GM19238 (cell line): ENCODE data around the gene ST6GALNAC6.

Source experiments
- DNase-seq: peaks from one replicate; pipeline ENCODE4 v3.0.0; 2011; ENCODE audit warnings: low spot score; ENCODE audit not compliant: insufficient read length

Gene ST6GALNAC6

DNA sequence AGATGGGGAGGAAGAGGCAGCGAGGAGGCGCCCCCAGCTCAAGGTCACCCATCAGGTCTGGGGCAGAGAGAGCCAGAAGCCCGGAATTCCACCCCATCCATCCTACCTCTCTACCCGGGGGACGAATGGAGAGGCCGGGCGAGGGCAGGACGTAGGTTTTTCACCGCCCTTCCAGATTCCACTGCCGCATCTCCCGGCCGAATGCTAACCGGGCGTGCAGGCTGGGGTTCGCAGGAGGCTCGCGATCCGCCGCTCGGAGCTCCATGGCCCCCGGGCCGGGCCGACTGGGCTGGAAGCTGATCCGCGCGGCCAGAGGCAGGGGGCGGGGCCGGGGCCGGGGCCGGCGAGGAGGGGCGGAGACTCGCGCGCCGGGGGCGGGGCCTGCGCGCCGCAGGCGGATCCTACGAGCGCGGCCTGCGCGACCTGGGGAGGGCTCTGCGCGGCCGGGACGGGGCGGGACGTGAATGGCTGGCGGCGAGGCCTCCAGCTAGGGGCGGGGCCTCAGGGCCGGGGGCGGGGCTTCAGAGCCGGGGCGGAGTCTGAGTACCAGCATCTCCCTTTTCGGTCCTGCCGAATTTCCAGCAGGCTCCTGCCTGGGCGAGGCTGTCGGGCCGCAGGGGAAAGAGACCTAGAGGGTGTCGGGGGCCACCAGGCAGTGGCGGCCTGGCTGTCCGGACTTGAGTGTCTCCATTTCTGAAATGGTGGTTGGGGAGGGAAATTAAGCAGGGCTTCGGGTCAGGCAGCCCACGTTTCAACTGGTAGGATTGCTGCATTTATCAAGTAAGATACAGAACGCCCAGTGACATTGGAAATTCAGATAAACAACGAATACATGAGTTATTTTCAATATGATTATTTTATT lies 17.5 kb upstream of the ST6GALNAC6 start, which contains the start of gene ST6GALNAC4:
Gene ST6GALNAC4 (minus strand): TSS at position 322 of the 862 bp plus-strand sequence. CDS start 622 bp downstream, outside the sequence.
- DNase-seq, result peak; percentile 94

DNA sequence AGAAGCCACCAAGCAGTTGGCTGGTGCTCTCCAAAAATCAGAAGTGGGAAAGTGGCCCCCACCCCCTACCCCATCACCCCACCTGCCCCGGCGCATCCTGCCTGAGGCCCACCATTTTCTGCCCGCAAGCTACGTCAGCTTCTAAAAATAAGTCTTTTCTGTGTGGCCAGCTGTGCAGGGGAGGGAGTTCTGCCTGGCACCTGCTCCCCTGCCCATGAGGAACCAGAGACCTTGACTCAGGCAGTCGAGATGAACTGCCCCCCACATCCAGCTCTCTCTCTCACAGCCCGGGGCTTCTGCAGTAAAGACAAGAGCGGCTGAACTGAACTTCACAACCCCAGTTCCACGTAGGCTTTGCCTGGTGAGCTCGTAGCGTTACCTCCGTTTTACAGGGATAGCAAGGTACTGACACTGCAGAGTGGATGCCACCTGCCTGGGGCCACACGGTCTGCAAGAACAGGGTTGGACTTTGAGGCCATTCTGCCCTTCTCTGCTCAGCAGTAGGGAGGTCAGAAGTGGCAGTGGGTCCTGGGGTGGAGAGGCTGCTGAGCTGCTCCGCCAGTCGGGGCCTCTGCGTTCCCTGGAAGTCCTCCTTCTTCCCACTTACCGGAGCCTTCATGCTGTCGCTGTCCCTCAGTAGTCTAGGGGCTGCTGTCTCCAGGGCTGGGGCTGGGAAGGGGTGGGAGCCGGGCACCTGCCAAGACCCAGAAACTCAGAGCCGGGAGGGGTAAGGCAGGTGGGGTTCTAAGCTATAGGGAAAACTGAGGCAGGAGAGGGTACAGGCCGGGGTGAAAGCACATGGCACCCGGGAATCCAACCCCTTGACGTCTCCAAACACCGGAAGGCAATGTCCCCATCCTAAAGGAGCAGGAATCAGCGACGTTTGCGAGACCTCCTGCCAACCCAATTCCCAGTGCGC lies 16.7 kb upstream of the ST6GALNAC6 start:
- DNase-seq, result peak; percentile 64

DNA sequence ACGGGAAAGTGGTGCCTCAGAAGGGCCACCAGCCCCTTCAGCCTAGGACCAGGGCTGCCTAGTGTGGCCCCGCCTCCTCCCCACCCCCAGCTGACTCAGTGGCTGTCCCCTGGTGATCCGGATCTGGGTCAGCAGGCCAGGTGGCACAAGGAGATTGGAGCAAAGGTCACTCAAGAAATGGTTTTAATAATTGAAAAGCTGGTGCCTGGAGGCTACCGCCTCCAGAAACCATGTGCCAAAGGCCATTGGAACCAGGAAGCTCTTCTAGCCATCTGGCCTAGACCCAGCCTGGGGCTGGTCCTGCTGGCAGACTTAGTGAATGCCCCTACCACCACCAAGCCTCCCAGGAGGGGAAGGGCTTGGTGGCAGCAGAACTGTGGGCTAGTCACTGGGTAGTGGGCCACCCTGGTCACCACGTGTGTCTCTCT lies 15.9 kb upstream of the ST6GALNAC6 start:
- no peak for DNase-seq

DNA sequence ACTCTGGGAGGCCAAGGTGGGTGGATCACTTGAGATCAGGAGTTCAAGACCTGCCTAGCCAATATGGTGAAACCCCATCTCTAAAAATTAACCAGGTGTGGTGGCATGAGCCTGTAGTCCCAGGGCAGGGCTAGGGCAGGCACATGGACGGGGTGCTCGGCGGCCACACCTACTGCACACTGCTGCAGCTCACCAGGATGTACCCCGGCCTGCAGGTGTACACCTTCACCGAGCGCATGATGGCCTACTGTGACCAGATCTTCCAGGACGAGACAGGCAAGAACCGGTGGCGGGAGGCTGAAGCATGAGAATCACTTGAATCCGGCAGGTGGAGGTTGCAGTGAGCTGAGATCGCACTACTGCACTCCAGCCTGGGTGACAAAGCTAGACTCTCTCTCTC lies 14.3 kb upstream of the ST6GALNAC6 start:
- DNase-seq, result no peak

DNA sequence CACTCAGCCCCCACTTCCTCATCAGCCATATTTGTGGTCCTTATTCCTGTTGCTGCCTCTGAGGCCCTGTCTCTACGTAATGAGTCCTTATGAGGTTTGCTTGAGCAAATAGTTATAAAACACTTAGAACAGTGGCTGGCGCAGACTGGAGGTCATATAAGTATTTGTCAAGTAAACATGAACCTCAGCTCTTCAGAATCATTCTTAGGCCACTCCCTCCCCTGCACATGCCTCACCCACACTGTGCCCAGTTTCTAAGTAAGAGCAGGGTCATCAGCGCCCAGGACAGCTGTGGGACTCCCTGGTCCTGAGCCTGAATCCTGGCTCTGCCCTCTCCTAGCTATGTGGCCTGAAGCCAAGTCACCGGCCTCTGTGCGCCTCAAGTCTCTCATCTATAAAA lies 13.5 kb upstream of the ST6GALNAC6 start:
- DNase-seq, result no peak

DNA sequence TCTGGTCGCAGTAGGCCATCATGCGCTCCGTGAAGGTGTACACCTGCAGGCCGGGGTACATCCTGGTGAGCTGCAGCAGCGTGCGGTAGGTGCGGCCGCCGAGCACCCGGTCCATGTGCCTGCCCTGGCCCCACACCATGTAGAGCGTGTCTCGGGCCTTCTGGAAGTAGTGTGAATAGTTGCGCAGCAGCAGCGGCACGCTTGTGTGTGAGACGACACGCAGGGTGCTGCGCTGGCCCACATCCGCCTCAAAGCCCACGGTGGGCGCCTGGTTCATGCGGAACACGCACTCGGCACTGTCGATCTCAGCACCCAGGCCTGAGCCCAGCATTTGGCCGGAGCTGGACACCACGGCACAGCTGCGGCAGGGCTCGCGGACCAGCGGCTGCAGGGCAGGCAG lies 12.9 kb upstream of the ST6GALNAC6 start:
- no peak for DNase-seq

DNA sequence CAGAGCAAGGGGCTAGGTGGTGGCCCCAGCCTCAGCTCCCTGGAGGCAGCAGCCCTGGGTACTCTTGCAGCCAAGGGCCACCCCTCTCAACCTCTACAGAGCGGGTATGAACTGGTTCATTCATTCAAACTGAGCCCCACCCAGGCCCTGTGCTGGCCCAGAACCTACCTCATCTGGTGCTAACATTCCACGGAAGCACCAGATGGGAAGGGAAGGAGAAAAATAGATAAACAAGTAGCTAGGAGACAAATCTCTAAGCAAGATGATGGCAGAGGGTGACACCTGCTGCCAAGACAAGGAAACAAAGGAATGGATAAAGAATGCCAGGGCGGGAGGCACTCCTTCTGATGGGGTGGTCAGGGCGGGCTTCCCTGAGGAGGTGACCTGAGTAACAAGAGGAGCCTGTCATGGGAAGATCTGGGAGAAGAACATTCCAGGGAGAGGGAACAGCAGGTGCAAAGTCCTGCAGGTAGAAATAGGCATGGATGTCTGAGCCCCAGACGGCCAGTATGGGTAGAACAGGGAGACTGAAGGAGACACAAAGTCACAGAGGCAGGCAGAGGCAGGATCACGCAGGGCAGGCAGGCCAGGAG lies 11.3 kb upstream of the ST6GALNAC6 start:
- DNase-seq, result no peak

DNA sequence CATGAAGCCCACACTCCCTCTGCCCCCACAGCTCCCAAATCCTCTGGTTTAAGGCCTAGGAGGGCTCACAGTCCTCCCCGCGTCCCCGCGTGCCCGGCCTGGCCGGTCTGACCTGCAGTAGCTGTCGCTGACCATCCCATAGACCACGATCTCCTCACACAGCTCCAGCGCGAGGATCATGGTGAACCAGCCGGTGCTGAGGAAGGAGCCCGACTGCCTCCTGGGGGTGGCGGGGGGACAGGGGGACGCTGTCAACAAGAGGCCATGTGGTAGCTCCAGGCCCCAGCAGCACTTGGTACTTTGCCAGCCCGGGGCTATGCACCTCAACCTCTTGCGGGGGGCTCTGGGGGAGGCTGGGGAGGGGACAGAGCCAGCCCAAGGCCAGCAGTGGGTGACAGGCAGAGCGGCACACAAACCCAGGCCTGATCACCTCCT lies 10.5 kb upstream of the ST6GALNAC6 start:
- DNase-seq, result no peak

DNA sequence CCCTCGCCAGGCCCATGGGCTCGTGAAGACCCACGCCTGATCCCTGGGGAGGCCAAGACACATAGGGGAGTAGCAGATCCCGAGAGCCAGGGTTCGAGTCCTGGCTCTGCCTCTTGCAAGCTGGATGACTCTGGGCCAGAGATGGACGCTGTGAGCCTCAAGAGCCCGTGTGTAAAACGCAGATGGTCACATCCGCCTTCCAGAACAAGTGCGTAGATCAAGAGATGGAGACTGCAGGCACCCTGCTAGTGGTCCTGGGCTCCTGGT lies 9.2 kb upstream of the ST6GALNAC6 start:
- no peak for DNase-seq

DNA sequence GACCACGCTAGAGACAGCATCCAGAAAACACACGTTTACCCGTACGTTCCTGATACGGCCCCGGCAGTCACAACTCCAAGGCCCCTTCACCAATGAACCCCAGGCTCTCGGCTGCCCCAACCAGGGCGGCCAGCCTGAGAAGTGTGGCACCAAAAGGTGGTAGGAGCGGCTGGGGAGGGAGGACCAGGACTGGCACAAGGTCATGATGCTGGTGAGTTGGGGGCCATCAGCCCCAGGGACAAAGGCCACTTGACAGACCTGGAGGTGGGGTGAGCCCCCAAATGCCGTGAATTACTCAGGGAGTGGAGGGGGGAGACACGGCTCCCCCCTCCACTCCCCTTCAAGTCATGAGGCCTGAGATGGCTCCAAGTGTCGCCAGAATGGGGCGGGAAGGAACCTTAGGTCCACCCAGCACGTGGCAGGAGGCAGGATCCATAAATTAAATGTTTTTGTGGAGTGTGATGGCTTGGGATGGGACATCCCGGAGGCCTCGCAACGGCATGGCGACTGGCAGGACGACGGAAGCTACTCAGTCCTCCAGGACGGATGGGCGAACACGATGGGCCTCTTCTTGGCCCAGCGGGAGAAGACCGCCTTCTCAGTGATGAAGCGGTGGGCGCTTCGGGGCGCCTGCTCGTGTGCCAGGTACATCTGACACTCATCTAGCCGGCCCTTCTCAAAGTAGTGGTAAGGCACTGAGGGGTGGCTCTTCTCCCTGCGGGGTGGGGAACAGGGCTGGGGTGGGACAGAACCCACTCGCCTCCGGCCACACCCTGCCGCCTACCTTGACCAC lies 8.7 kb upstream of the ST6GALNAC6 start:
- no peak for DNase-seq

DNA sequence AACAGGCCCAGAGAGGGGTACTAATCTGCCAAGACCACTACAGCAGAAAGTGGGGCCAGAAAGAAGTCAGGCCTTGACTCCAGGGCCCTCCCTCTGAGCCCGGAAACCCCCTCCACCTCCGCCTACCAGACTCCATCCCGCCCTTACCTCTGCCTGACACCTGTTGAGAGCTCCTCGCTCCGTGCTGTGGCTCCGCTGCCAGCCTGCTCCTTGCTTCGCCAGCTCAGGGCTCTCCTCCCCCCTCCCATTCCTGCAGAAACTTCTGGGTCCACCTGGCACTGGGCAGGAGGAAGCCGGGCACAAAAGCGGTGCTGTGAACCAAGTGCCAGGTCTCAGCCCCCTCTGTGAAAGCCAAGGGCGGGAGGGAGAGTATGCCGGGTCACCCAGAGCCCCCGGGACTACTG lies 6.4 kb upstream of the ST6GALNAC6 start:
- no peak for DNase-seq

DNA sequence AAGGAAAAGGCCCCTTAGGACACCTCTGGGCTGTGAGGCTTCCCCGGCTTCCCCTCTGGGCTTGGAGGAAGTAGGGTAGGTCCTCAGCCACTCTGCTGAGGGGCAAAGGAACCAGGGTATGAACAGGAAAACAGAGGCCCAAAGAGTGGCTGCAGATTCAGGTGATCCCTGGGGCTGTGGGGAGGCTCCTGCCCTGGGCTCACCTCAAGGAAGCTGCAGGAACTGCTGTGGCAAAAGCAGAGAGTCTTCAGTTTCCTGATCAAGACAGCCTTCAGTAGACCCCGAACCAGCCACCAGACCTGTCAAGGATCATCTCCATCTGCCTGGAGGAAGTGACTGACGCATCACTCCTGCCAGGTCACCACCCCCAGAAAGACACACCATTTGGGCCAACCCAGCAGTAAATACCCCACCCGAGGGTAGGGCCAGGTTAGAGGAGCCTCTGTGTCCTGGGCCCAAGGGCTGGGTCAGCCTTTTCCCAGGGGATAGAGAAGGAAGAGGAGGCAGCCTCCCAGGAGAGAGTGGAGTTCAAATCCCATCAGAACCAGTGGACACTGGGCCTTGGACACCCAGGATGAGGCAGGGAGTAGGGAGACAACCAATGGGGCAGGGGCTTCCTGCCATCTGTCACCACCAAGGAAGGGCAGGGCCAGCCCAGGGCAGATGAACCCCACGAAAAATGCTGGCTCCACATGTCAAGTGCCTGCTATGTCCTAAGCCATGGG lies 5.8 kb upstream of the ST6GALNAC6 start:
- no peak for DNase-seq

DNA sequence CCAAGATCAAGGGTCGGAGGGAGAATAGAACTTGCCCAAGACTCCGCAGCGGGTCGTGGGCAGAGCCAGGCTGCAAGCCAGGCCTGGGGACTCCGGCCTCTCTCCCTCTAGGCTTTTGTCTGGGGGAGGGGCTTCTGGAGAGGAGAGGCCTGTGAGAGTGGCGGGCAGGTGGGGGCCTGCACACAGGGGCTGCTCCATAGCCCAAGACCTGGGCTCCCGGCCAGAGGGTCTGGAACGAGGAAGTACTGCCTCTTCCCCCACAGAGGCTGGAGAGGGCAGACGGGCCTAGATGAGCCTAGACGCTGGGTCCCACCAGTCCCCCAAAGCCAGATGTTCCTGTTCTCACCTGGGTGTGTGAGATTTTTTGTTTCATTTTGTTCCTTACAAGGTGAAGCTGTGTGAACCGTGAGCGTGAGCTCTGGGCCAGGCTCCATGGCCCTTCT lies 5.2 kb upstream of the ST6GALNAC6 start:
- no peak for DNase-seq

DNA sequence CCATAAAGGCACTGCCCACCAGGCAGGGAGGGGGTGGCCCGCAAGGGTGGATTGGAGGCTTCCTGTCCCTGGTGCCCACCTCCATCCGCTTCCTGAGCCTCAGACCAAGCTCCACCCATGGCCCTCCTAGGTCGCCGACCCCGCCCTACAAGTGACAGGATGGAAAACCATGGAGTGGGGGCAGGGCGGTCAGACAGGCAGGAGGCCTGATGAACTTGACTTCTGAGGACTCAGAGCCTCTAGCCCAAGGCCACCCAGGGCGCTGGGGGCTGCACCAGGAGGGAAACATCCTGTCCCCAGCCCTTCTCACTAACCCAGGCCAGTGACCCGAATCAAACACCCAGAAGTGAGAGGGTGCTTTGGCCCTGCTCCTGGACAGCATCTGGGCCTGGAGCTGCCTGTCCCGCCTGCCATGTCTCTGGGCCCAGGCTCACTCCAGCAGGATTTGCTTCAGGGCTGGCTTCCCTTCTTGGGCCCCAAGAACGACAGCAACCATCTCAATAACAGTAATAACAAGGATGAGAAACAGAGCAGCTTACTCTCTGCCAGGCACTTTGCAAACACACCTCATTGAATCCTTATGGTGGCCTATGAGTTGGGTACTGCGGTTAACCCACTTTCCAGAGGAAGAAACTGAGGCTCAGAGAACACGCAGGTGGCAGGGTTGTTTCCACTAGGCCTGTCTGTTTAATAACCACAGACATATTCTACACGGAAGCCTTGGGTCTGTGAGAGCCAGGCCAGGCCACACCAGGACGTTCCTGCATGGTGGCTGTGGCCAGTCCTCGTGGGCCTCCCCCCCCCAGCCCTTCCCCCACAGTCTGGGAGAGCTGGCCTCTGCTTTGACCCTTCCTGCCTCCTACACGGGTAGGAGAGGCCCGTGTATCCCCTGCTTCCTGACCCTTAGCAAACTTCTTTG lies 4.4 kb upstream of the ST6GALNAC6 start:
- DNase-seq, result peak; percentile 55

DNA sequence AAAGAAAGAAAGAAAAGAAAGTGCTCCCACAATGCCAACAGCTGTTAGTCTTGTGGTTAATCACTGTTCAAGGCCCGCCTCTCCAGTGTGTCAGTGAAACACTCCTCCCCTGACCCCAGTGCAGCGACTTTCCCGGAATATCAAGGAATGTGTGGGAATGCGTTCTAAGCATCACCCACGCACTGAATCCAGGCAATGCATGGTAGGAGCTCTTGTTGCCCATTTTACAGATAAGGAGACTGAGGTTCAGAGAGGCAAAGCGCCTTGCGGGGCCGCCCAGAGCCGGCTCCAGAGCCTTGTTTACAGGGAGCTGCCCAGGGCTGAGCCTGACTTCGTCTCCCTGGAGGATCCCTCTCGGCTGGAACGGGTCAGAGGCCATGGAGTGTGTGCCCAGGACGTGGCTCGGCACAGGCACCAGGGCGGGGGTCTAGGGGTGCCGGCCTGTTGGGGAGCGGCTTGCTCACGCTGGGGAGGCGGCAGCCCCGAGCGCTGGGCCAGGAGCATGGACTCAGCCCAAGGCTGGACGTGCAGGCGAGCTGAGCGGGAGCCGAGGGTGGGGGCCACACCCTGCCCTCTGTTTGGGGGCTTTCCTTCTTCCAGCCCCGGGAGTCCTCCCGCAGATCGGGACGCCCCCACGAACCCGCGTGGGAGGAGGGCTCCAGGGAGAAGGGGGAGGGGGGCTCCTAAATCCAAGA lies 823 bp downstream of the ST6GALNAC6 start:
- no peak for DNase-seq

DNA sequence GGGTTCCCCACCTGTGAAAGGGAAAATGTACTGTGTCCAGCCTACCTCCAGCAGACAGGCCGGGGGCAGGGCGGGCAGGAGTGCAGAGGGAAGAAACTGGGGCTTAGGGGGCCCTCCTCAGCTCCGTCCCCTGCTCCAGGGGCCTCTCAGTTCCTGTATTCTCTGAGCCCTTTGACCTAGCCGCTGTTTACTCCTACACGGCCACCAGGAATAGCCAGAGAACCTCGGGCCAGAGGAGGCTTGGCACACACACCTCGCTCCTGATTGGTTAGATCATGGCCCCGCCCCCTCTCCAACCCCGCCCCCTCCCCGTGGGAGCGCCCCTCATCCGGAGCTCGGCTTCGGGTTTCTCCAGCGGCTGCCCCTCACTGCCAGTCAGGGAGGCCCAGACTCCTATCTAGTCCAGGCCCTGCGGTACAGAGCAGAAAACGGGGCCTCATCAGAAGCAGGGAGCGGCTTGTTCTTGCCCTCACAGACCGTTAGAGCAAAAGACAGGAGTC lies 2.2 kb downstream of the ST6GALNAC6 start:
- no peak for DNase-seq

DNA sequence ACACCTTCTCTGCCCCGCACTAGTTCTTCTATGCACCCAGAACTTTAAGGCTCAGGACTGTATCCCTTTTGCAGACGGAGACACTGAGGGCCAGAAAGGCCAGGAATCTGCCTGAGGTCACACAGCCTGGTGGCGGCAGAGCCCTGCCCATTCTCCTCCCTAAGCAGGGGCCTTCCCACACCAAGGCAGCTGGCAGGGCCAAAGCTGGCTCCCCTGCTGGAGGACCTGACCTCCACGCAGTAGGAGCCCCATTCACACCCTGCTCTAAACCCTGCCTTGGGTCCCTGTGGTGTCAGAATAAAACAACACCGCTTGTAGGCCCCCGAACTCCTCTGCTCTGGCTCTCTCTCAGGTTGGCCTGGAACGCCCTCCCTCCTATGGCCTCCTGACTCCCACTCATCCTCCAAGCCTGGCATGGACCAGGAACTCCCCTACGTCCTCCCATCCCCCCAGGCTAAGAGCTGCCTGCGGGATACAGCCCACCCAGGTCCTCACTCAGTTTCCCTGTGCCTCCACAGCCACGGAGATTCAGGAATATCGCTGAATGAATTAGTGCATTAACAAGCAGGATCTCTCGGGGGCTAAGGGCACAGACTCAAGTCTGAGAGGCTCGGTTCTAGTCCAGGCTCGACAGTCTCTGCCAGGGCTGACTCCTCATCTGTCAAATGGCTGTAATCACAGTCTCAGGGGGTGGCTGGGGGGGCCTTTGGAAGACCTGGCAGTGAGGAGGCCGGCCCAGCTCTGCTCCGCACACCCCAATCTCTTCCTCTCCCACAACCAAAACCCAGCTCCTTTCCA lies 2.8 kb downstream of the ST6GALNAC6 start:
- no peak for DNase-seq

DNA sequence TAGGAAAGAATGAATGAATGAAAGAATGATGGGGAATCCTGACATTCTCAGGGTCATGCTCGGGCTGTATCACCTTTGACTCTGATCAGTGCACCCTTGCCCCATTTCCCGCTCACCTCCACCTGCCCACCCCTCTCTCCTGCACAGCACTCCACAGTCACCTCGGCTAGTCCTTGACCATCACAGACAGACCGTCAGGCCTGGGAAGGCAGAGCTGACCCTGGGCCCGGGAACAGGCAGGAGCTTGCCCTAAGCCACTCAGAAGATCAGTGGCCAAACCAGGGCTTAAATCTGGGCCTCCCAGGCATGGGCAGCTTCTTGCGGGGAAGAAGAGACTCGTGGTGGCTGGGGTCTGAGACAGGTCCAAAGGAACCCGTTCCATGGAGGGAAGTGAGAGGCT lies 3.6 kb downstream of the ST6GALNAC6 start:
- no peak for DNase-seq
